NCI-H446 treated with DMSO at 0.1 percent for 48 hours (cell line): Measurements from ENCODE around the gene ZFPM1.

ENCODE experiments used
- DNase-seq: peaks from one replicate; lab custom pipeline; 2025; lab: John Stamatoyannopoulos, UW

Gene ZFPM1

GRCh38 chr16:88527937-88528743 lies 75.1 kb downstream of the ZFPM1 start:
- no peak for DNase-seq

GRCh38 chr16:88528902-88529318 lies 75.8 kb downstream of the ZFPM1 start:
- no peak for DNase-seq

DNA sequence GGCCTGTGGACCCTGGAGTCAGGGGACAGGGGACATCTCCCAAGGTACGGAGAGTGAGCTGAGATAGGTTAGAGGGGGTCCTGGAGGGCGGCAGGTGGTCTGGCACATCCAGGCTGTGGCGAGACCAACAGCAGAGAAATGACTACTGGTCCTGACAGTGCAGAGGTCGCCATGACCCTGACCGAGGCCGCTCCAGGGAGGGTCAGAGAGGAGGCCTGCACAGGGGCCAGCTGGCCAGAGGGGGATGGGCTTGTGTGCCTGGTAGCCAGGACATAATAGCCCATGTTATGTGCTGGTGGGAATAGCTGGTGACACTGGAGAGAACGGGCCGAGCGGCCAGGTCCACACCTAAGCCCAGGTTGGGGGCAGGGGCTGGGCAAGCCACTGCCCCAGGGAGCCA lies 76.5 kb downstream of the ZFPM1 start:
- DNase-seq = no peak

DNA sequence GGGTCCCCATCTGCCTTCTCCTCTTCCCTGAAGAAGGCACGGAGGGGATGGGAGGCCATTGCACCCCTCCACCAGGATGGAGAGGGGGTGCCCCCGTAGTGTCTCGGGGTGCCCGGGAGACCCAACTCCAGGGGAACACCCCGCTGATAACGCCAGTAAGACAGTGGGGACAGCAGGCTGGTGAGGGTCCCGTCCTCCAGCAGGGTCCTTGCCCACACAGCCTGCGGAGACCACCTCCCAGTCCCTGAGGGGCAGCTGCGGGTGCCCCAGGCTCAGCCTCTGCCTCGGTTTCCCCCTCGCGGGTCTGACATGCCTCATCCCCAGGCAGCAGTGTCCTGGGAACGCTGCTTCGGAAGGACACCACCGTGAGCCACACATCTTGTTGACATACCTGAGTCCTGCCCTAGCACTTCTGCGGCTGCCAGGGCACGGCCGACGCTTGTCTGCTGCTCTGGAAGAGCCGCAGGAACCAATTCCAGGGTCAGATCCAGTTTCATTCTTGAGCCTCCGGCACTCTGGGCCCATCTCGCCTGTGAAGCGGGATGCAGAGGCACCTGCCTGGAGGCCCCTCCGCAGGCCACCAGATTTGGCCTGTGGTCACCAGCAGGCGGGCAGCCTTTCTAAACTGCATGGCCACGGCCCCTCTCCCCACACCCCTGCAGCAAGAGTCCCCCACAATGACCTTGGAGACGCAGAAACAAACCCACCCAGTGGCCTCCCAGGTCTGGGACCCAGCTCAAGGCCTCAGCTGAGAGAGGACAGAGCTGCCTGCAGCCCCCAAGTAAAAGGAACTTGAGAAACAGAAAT lies 77.2 kb downstream of the ZFPM1 start:
- no peak for DNase-seq

- DNase-seq = no peak
Measured at GRCh38 chr16:88530858-88531203, 77.8 kb downstream of the ZFPM1 start.

- DNase-seq = no peak
Measured at GRCh38 chr16:88531346-88531745, 78.3 kb downstream of the ZFPM1 start.

DNA sequence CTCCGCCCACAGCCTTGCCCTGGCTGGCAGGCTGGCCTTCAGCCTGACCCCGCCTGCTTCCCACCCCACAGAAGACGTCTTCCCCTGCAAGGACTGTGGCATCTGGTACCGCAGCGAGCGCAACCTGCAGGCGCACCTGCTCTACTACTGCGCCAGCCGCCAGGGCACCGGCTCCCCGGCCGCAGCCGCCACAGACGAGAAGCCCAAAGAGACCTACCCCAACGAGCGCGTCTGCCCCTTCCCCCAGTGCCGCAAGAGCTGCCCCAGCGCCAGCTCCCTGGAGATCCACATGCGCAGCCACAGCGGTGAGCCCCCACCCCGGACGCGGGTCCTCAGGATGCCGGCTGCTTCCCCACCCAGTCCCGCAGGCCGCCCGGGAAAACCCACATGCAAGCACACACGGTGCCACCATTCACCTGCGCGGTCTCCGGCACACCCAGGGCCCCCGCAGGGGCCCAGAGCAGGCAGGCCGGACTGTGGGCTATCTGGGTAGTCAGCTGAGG lies 78.9 kb downstream of the ZFPM1 start:
- DNase-seq = no peak

GRCh38 chr16:88532434-88533241 lies 79.6 kb downstream of the ZFPM1 start:
- no peak for DNase-seq

- DNase-seq = no peak
Measured at GRCh38 chr16:88533381-88533917, 80.4 kb downstream of the ZFPM1 start.

DNA sequence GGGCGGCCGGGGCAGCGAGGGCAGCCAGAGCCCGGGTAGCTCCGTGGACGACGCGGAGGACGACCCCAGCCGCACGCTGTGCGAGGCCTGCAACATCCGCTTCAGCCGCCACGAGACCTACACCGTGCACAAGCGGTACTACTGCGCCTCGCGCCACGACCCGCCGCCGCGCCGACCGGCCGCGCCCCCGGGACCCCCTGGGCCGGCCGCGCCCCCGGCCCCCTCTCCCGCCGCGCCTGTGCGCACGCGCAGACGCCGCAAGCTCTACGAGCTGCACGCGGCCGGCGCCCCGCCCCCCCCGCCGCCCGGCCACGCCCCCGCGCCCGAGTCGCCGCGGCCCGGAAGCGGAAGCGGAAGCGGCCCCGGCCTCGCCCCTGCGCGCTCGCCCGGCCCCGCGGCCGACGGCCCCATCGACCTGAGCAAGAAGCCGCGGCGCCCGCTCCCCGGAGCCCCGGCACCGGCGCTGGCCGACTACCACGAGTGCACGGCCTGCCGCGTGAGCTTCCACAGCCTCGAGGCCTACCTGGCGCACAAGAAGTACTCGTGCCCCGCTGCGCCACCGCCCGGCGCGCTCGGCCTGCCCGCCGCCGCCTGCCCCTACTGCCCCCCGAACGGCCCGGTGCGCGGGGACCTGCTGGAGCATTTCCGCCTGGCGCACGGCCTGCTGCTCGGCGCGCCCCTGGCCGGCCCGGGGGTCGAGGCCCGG lies 81.0 kb downstream of the ZFPM1 start:
- DNase-seq = no peak

- DNase-seq = no peak
Measured at GRCh38 chr16:88534638-88535190, 81.6 kb downstream of the ZFPM1 start.

- DNase-seq = no peak
Measured at GRCh38 chr16:88535191-88535856, 82.2 kb downstream of the ZFPM1 start.

GRCh38 chr16:88535857-88536222 lies 82.8 kb downstream of the ZFPM1 start:
- DNase-seq = no peak

- no peak for DNase-seq
Measured at GRCh38 chr16:88536510-88536909, 83.4 kb downstream of the ZFPM1 start.

GRCh38 chr16:88536971-88537751 lies 84.1 kb downstream of the ZFPM1 start:
- no peak for DNase-seq

DNA sequence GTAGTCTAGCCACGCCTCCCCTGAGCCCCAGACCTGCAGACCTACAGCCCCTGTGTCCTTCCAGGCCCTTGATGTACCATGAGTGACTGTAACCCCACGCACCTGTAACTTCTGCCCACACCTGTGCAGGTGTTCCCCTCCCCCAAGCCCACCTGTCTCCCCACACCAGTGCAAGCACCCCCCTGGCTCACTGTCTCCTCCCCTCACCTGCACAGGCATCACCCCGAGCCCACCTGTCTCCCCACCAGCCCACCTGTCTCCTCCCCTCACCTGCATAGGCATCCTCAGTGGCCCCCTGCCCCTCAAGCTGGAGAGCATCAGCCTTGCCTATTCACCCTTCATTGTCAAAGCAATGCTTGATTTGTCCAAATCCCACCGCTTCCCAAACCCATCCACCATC lies 84.8 kb downstream of the ZFPM1 start:
- DNase-seq = no peak

GRCh38 chr16:88538366-88539060 lies 85.4 kb downstream of the ZFPM1 start:
- DNase-seq = no peak

- no peak for DNase-seq
Measured at GRCh38 chr16:88539261-88539651, 86.2 kb downstream of the ZFPM1 start.

DNA sequence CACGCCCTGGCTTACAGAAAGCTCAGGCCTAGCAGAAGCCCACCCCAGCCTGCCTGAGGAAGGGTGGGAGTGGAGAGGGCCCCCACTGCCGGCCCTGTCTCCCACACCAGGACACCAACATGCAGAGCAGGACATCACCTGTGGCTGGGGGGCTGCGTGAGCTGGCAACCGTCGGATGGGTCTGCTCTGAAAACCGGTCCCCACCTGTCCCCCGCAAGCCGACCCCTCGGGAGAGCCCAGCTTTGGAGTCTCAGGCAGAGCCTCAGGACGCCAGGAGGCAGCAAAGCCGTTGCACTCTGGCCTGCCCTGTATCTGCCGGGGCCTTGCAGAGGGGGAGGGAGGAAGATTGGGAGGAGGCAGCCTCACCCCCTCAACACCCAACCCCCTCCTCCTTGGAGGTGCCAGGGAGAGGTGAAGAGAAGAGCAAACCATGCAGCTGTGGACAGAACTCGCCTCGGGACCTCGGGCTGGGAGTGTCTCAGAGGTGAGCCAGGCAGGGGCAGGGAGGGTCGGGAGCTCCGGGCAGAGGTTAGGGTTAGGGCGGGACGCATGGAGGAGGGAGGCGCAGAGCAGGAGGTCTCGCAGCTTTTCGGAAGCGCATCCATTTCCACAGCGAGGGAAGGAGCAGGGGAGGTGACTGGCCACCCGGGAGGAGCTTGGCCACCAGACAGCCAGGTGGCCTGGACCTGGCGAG lies 86.7 kb downstream of the ZFPM1 start:
- no peak for DNase-seq
